Measurements from ENCODE around the gene SYN1. TPM values are rescaled to one million over a fixed set of nuclear protein-coding genes. Genes with fewer than 3 reads are reported as not detected.

SYN1 gene
- total RNA-seq, 3 donors from 2014 or later (not counting 1 experiment from before 2014, with no cell fraction given): 0.40 TPM; not detected in 2

Other genes starting within 250 kb of the SYN1 start
- gene ZNF157, start 249.3 kb downstream of the SYN1 start, total RNA-seq: under 1 TPM; 0.35 to 0.61 (median 0.47) TPM
- 10 to 100 TPM in 1 of 3 donors, 1 to 10 TPM in 2; 7.9 to 11.8 (median 10.0) TPM for gene ZNF41, start 136.6 kb downstream of the SYN1 start, total RNA-seq
- gene ARAF, start 58.7 kb downstream of the SYN1 start, total RNA-seq: 100 to 1,000 TPM; 162 to 173 (median 169) TPM
- gene TIMP1, start 37.4 kb downstream of the SYN1 start, total RNA-seq: 10 to 100 TPM; 50.9 to 71.3 (median 68.6) TPM
- 10 to 100 TPM in 2 of 3 donors, 1 to 10 TPM in 1; 9.0 to 21.1 (median 19.3) TPM for gene CFP, start 10.1 kb upstream of the SYN1 start, total RNA-seq
- 10 to 100 TPM; 14.1 to 15.2 (median 14.8) TPM for gene ELK1, start 30.7 kb upstream of the SYN1 start, total RNA-seq
- gene UXT, start 39.3 kb upstream of the SYN1 start, total RNA-seq: 100 to 1,000 TPM in 1 of 3 donors, 10 to 100 TPM in 2; 88.2 to 102 (median 95.4) TPM
- 10 to 100 TPM; 20.9 to 23.7 (median 21.2) TPM for gene ZNF81, start 217.0 kb upstream of the SYN1 start, total RNA-seq